GM18951 (cell line): ENCODE results near the gene ORAI1.
"Not testable (repeated sequence)": the region's sequence is repeated elsewhere in the genome, so short reads cannot be mapped to it uniquely, and the experiment has no call there.

ENCODE experiments used
- POLR2A ChIP-seq: IDR thresholded peaks from 4 replicates; pipeline ENCODE4 v1.6.1; 2011; ENCODE audit warnings: mild to moderate bottlenecking; ENCODE audit not compliant: insufficient read length, insufficient read depth; ENCODE audit errors: extremely low read depth
- in situ Hi-C: fragments of 300-500 bp; cut with MboI; formaldehyde crosslinking; loops from one replicate; pipeline ENCODE4 v1.12.0; 2022; ENCODE audit warnings: low sequenced_read_pairs, mixed read lengths, inconsistent platforms; ENCODE audit not compliant: unreplicated experiment

Gene ORAI1

DNA sequence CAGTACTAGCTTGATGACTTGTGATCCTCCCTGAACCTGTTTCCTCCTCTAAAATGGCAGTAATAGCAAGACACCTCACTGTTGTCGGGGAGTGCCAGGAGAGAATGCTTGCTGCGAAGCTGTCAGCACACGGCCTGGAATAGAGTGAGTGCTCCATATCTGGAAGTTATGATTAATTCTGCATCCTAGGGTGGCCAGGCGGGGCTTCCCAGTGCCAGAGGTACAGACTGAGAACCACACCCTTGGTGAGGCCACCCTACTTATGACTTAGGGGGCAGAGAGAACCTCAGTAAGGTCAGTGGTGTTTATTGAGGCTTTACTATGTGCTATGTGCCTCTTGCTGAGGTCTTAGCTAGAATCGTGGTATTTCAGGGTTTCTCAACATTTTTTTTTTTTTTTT is 23.0 kb downstream of the ORAI1 start:
- in situ Hi-C loops, result no loop called here
- no peak for TF ChIP-seq POLR2A

DNA sequence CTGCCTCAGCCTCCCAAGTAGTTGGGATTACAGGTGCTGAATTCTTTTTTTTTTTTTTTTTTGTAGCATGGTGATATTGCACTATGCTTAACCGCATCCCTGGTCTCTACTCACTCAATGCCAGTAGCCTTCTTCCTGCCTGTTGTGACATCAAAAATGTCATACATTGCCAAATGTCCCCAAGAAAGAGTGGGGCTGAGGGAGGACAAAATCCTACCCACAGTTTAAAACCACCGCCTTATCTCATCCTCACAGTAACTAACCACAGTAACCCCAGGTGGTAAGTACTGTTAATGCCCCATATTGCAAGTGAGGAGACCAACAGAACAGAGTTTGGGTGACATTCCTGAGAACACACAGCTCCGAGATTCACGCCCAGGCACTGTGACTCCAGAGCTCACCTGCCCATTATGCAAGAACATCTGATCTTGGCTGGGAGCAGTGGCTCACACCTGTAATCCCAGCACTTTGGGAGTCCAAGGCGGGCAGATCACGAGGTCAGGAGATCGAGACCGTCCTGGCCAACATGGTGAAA is 23.6 kb downstream of the ORAI1 start:
- TF ChIP-seq POLR2A, result no peak
- in situ Hi-C loops, result no loop called here

DNA sequence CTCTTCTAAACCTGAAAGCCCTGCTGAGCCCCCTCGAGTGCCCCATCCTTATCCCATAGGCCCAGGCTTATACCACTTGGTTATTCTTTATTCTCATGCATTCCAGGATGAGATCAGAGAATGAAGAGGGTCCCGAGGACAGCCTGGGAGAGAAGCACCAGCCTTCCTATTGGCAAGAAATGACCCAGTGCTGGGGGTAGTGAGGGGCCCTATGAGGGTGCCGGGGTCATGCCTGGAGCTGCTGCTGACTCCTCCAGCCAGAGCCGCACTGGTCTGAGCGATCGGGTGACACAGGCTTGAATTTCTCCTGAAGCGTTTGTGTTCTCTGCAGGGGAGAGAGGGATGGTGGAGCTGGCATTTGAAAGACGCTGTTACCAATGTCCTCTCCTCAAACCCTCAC is 25.0 kb downstream of the ORAI1 start:
- TF ChIP-seq POLR2A, result no peak
- in situ Hi-C loops, result no loop called here

DNA sequence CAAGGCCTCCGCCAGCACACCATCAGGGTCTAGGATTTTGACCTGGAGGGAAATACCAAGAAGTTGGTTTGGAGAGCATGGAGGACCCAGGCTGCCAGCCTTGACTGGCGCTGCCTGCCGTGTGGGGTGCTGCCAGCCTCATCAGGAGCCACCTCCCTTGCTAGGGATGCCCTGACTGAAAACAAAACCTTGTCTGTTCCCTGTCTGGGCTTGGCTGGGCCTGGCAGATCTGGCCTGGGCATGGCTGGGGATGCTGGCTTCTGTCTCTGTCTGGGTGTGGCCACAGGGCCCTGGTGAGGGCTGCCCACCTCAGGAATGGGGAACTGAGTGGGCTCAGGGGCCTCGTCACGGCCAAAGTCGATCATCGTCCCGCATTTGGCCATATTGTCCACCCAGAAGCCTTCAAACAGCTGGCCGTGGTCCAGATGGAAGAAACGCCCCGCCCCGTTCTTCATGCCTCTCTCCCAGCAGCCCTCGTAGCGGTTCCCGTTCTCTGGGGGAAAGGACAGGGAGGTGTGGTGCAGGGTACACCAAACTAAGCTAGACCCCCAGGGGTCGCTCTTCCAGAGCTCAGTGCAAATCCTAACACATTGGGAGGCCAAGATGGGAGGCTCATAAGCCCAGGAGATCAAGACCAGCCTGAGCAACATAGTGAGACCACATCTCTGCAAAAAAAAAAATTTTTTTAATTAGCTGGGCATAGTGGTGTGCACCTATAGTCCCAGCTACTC is 26.6 kb downstream of the ORAI1 start:
- in situ Hi-C loops, result no loop called here
- TF ChIP-seq POLR2A, result no peak

DNA sequence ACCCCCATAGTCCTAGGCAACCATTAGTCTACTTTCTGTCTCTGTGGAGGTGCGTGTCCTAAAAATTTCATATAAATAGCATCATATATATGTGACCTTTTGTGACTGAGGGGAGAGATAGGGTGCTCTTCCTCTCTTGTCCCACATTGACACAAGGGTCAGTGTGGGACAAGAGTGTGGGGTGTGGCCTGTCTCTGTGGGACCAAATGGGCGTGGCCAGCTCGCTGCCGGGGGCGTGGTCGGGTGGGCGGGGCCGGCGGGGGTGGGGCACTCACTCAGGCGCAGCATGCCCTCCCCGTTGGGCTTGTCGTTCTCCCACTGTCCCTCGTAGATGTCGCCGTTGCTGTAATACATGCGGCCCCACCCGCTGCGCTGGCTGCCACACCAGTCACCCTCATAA is 27.7 kb downstream of the ORAI1 start:
- in situ Hi-C loops, result no loop called here
- no peak for TF ChIP-seq POLR2A

DNA sequence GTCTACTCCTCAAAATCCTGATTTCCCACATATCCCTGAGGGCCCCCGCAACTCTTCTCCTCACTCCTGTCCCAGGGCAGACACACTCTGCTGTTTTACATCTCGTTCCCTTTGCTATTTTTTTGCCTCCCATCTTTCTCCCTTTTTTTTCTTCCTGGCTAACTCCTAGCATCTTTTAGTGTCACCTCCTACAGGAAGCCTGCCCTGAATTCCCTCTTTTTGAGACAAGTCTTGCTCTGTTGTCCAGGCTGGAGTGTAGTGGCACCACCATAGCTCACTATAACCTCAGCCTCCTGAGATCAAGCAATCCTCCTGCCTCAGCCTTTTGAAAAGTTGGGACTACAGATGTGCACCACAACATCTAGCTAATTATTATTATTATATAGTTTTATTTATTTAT is 29.8 kb downstream of the ORAI1 start:
- in situ Hi-C loops, result no loop called here
- no peak for TF ChIP-seq POLR2A

DNA sequence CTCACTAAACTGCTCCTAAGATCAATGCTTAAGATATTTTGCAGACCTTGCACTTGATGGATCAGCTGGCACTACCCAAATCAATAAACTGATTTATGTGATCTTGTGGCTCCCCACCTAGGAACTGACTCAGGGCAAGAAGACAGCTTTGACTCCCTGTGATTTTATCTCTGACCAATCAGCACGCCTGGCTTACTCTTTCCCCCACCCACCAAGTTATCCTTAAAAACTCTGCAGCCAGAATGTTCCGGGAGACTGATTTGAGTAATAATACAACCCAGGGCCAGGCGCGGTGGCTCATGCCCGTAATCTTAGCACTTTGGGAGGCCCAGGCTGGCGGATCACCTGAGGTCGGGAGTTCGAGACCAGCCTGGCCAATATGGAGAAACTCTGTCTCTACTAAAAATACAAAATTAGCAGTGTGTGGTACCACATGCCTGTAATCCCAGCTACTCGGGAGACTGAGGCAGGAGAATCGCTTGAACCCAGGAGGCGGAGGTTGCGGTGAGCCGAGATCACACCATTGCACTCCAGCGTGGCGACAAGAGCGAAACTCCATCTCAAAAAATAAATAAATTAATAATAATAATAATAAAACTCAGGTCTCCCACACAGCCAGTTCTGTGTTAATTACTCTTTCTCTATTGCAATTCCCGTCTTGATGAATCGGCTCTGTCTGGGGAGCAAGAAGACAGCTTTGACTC is 31.1 kb downstream of the ORAI1 start:
- in situ Hi-C loops, result no loop called here
- no peak for TF ChIP-seq POLR2A

DNA sequence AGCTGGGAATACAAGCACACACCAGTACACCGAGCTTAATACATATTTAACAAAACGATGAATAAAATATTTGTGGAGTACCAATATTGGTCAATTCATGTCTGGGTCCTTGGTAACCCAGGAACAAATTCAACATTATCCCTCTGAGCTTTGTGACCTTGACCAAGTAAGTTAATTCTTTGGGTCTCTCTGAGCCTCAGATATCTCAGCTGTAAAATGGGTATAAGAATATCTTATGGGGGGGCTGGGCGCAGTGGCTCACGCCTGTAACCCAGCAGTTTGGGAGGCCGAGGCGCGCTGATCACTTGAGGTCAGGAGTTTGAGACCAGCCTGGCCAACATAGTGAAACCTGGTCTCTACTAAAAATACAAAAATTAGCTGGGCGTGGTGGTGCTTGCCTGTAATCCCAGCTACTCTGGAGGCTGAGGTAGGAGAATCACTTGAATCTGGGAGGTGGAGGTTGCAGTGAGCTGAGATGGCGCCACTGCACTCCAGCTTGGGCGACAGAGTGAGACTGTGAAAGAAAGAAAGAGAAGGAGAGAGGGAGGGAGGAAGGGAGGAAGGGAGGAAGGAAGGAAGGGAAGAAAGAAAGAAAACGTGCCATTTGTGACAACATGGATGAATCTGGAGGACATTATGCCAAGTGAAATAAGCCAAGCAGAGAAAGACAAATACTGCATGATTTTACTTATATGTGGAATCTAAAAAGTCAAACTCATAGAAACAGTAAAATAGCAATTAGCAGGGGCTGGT is 35.2 kb downstream of the ORAI1 start:
- in situ Hi-C loops, result not testable (repeated sequence)

GRCh38 chr12:121663610-121663929 is 37.2 kb downstream of the ORAI1 start:
- TF ChIP-seq POLR2A, result no peak
- in situ Hi-C loops, result no loop called here

- in situ Hi-C loops, result not testable (repeated sequence)
These were observed 40.5 kb downstream of the ORAI1 start for GRCh38 chr12:121666829-121667228.

GRCh38 chr12:121668750-121669520 is 42.6 kb downstream of the ORAI1 start:
- in situ Hi-C loops, result no loop called here
- TF ChIP-seq POLR2A, result no peak

DNA sequence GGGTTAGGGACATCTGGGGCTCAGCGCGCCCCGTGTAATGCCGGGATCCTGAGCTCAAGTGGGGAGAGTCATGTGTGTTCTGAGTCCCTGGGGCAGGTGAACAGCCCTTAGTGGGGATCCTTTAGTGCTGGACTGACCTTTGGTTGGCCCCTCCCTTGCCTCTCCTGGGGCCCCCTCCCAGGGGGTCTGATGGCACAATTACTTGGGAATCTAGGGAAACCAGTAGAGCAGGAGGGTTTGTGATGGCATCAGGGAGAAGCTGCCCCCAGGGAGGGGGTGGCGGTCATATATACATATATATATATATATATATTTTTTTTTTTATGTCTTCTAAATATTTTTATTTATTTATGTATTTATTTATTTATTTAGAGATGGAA is 43.2 kb downstream of the ORAI1 start, which contains the start of gene MORN3:
MORN3 (minus strand) TSS at position 134 of the 380 bp plus-strand sequence. CDS start 171 bp downstream, outside the sequence.
- in situ Hi-C loops, result no loop called here
- TF ChIP-seq POLR2A, result no peak

GRCh38 chr12:121673013-121673511 is 46.7 kb downstream of the ORAI1 start:
- no peak for TF ChIP-seq POLR2A
- in situ Hi-C loops, result loop anchor here (10.0 kb wide), 1 partner anchor 178 kb away; no protein-coding TSS in a partner anchor

DNA sequence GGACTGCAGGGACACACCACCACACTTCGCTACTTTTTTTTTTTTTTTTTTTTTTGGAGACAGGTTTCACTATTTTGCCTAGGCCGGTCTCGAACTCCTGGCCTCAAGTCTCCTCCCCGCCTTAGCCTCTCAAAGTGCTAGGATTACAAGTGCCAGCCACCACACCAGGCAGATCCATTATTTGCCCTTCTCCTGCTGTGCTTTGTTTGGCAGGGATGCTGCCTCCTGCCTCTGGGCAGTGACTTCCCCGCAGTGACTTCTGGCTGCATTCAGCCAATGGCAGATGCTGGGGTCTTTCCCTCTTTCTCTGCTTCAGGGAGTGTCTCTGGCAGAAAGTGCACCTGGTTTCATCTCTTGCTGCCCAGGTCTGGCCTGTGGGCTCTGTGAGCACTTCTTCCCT is 49.9 kb downstream of the ORAI1 start:
- in situ Hi-C loops, result loop anchor here (10.0 kb wide), 1 partner anchor 181 kb away; no protein-coding TSS in a partner anchor

More for the DNA sequence above, 49.9 kb downstream of the ORAI1 start:
- TF ChIP-seq POLR2A, result no peak
